ENCODE results near the gene LPCAT4.

The LPCAT4 gene

GRCh38 chr15:34337557-34338306 lies 29.3 kb downstream of the LPCAT4 start, which contains the start of gene SLC12A6:
Gene SLC12A6, minus strand, starts transcription at chr15:34337781. Its CDS starts 1,101 bp downstream, at chr15:34336680.
- DNase-seq: peak; percentile 44 to 98 (median 84)

- DNase-seq: peak in 6 of 56 donors; percentile 27 to 56 (median 42)
Measured at GRCh38 chr15:34336991-34337556, 29.9 kb downstream of the LPCAT4 start.

GRCh38 chr15:34336231-34336990 lies 30.6 kb downstream of the LPCAT4 start:
- DNase-seq: peak in 1 of 56 donors; percentile 4

GRCh38 chr15:34335176-34336032 lies 31.6 kb downstream of the LPCAT4 start:
- no peak for DNase-seq

DNA sequence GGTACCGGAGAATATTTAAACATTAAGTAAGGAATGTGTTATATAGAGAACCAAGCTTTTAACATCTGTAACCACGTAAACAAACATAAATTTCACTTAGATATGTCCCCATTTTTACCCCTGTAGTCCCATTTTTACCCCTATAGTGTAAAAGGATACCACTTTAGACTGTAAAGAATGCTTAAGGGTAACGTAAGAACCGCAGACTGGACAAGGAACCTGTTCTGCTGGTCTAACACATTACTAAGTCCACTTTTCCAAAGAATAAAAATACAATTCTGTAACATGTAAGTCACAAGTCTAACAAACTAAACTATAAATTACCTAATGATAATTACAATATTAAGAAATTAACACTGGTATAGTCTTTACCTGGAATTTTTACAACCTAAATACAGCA lies 32.3 kb downstream of the LPCAT4 start:
- DNase-seq: no peak

DNA sequence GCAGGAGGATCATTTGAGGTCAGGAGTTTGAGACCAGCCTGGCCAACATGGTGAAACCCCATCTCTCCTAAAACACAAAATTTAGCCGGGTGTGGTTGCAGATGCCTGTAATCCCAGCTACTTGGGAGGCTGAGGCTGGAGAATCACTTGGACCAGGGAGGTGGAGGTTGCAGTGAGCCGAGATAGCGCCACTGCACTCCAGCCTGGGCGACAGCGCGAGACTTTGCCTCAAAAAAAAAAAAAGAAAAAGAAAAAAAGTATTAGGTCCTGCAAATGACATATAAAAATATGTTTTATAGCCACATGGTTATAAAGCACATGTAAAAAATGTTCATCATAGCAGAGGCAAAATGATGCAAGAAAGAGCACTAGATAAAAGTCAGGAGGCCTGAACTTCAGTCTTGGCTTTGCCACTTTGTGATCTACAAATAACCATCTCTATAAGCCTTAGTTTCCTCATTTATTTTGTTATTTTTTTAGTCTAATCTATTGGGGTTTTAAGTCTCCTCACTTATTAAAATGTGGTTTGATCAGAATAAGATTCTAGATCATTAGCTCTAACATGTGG lies 34.4 kb downstream of the LPCAT4 start:
- DNase-seq: no peak

DNA sequence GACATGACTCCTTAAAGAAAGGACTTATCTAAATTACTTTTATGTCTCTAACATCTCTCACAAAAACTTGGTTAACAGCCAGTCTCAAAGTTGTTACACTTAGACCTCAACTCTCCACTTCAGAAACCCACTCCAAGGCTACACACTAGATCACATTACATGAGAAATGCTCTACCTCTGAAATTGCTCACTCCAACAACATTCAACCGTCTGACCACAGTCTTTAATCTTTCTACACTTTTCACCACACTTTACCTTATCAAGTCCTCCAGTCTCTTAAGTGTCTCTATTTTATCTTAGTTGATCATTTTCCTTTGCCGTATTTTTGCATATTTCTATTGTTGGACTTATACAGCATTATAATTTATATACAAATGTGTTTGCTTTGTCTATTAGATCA lies 35.2 kb downstream of the LPCAT4 start:
- DNase-seq: no peak

DNA sequence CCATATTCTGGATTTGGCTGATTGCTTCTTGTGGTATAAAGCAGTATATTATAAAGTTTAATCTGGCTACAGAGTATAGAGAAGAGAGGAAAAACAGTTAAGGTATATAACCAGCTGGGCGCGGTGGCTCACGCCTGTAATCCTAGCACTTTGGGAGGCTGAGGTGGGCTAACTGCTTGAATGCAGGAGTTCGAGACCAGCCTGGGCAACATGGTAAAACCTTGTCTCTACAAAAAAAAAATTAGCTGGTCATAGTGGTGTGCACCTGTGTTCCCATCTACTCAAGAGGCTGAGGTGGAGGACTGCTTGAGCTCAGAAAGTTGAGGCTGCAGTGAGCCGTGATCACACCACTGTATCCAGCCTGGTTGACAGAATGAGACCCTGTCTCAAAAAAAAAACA lies 36.7 kb downstream of the LPCAT4 start:
- DNase-seq: no peak

GRCh38 chr15:34329006-34329405 lies 38.0 kb downstream of the LPCAT4 start:
- no peak for DNase-seq

DNA sequence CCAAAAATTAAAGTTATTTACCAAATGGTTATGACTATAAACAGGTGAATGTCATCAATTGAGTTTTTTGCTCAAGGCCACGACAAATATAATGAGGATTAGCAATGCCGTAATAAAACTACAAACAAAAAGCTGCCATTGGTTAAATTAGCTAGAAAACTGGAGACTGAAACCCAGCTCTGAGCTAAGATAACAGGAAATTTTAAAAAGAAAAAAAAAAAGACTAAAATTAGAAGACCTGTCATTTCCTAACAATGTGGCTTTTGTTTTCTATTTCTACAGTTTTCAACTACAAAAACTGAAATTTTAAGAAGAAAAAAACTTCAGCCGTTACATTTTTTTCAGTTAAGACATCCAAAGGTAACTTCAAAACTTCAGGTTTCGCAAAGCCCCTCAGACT lies 39.1 kb downstream of the LPCAT4 start:
- DNase-seq: no peak

DNA sequence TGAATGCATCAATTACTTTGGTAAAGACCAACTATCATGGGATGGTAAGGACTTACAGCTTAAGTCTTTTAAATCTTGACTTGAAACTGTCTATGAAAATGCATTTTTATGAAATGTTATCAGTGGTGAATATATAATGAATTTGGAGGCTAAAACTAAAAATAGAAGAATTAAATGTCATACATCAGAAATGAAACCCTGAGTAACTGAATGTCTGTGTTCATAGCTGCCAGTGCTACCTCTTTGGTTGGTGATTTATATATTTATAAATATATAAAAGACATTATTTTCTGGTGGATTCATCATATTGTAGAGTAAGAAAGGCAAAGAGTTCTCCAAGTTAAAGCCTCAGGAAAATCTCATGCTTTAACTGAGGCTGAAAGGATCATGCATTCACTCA lies 41.6 kb downstream of the LPCAT4 start:
- DNase-seq: no peak

DNA sequence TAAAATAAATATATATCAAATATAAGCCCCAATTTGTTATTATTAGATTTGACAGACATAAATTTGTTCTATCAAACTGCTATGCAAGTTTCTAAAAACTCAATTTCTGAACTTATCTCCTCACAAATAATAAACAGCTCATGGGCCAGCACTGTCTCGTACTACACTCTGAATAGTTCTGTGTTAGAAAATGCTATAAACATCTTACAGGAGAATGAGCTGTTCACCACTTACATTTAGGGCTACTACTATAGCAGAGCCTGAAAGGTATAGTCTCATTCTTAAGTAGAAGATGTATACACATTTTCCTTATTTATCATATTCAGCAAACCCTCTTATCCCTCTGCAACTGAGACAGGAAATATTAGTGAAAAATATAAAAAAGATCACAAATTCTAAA lies 42.1 kb downstream of the LPCAT4 start:
- no peak for DNase-seq

DNA sequence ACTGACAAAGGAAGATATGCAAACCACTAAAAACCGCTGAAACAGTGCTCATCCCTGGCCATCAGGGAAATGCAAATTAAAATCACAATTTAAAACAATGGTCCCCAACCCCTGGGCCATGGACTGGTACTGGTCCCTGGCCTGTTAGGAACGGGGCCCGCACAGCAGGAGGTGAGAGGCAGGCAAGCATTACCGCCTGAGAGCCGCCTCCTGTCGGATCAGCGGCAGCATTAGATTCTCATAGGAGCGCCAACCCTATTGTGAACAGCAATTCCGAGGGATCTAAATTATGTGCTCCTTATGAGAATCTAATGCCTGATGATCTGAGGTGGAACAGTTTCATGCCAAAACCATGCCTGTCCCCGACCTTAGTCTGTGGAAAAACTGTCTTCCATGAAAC lies 43.8 kb downstream of the LPCAT4 start:
- no peak for DNase-seq

GRCh38 chr15:34318277-34319079 lies 48.5 kb downstream of the LPCAT4 start:
- DNase-seq: peak in 8 of 56 donors; percentile 3 to 13 (median 6)

GRCh38 chr15:34314491-34315490 lies 52.2 kb downstream of the LPCAT4 start:
- no peak for DNase-seq

GRCh38 chr15:34311563-34311962 lies 55.4 kb downstream of the LPCAT4 start:
- DNase-seq: no peak
